Right lobe of liver (tissue), 4 donors: Measurements from ENCODE around the gene DLK2.

Experiments
- CTCF ChIP-seq, 4 donors: fragments of 200-600 bp in 3 of 4; fragments of 450-650 bp in 1 of 4; IDR thresholded peaks; one replicate each; pipeline versions ENCODE4 v1.5.1 to v1.8.0; 2016 to 2022; ENCODE audit warnings: antibody characterized with exemption in 4 of 4, mild to moderate bottlenecking in 2 of 4
- POLR2A ChIP-seq: fragments of 450-650 bp; IDR thresholded peaks from one replicate; pipeline ENCODE4 v1.6.1; 2017; ENCODE audit warnings: antibody characterized with exemption, mild to moderate bottlenecking
- donor health status: DM: no; HTN: no; CAD: no.
- donor health status: DM: no; HTN: no; CAD: no.
- donor health status: DM: no; HTN: yes; CAD: no.

- TF ChIP-seq CTCF (IDR thresholded peaks at IDR 0.05) (no peak), POLR2A (no peak)
These were observed 14.6 kb upstream of the DLK2 start for GRCh38 chr6:43469947-43470346.
